ENCODE measurements around the gene RASGRP1. TPM values are rescaled to one million over a fixed set of nuclear protein-coding genes. Genes with fewer than 3 reads are reported as not detected.

RASGRP1 gene
- total RNA-seq, 1 experiment from 2014 or later = 0.85 TPM

DNA sequence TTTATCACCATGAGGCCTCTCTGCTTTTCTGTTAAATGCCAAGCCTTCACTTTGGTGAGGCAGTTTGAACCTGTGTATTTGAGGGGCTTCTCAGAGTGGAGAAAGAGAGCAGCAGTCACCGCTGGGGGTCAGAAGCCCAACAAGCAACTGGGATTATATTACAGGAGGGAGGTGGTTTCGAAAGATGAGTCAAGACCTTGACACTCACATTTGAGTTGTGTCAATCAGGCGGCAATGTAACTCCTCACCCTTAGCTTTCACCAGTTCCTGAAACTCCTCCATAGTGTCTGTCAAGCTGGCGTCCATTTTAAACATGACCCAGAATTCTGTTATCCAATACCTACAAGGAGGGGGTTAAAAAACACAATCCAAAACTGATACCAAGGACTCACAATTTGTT lies 46.5 kb downstream of the RASGRP1 start:
- H3K56ac ChIP-seq (ENCODE audit: insufficient read length, low read depth, low read length) = no peak overlapping the region
- no peak overlapping the region for H2BK20ac ChIP-seq (ENCODE audit: low read depth, low read length, poor library complexity, severe bottlenecking)
- H3T11ph ChIP-seq (ENCODE audit: low read length) = no peak overlapping the region
- no peaks in the 10 kb centered on the region for H3K23me2 ChIP-seq (ENCODE audit: insufficient read length, low read depth, low read length, poor library complexity, severe bottlenecking)
- H3K27ac ChIP-seq (ENCODE audit: insufficient read length, low read depth, low read length) = no peak overlapping the region
- H2BK5ac ChIP-seq (ENCODE audit: insufficient read length, low read length) = no peak overlapping the region
- H3K9ac ChIP-seq (ENCODE audit: extremely low read depth, insufficient read length, low read length) = no peak overlapping the region
- no peak overlapping the region for H2BK15ac ChIP-seq (ENCODE audit: low read depth, low read length)
- no peaks in the 10 kb centered on the region for H3K79me1 ChIP-seq (ENCODE audit: insufficient read depth, low read depth, low read length, poor library complexity, severe bottlenecking)
- no peak overlapping the region for H2BK120ac ChIP-seq (ENCODE audit: low read depth, low read length, poor library complexity, severe bottlenecking)
- H3K9me3 Mint-ChIP-seq = no peaks in the 10 kb centered on the region
- H2BK12ac ChIP-seq (ENCODE audit: insufficient read length, low read depth, low read length) = no peak overlapping the region
- no peak overlapping the region for H3K4me2 ChIP-seq (ENCODE audit: insufficient read depth, insufficient read length, low read length)
- H3K9me3 ChIP-seq (ENCODE audit: control insufficient read depth, low read depth, low read length) = no peaks in the 10 kb centered on the region
- no peak overlapping the region for H3K27ac Mint-ChIP-seq
- H3K27me3 Mint-ChIP-seq (ENCODE audit: low read depth) = no peaks in the 10 kb centered on the region
- no peaks in the 10 kb centered on the region for H4K20me1 ChIP-seq (ENCODE audit: control insufficient read depth, insufficient read depth, insufficient read length)
- H3K23ac ChIP-seq (ENCODE audit: insufficient read length, low read depth, low read length) = no peak overlapping the region
- no peak for TF ChIP-seq CTCF (conservative IDR thresholded peaks at IDR 0.05)
- no peak overlapping the region for H3K14ac ChIP-seq (ENCODE audit: insufficient read depth, low read length)
- H4K91ac ChIP-seq (ENCODE audit: insufficient read length, low read depth, low read length) = no peak overlapping the region
- H3K79me2 ChIP-seq (ENCODE audit: insufficient read depth, low read length) = no peaks in the 10 kb centered on the region
- H2AFZ ChIP-seq (ENCODE audit: low read length) = no peak overlapping the region
- no peak overlapping the region for H3K4ac ChIP-seq (ENCODE audit: low read depth, low read length)
- no peak overlapping the region for H4K5ac ChIP-seq (ENCODE audit: insufficient read length, low read depth, low read length)
- no peak overlapping the region for H2AK5ac ChIP-seq (ENCODE audit: insufficient read length, low read length)
- no peak overlapping the region for H3K18ac ChIP-seq (ENCODE audit: insufficient read length, low read depth, low read length)
- DNase-seq = no peak
- H3K4me1 Mint-ChIP-seq = peaks cover 36 to 37% of the 10 kb centered on the region in 2 experiments
- H3K4me3 Mint-ChIP-seq = no peak overlapping the region
- peaks cover 14% of the 10 kb centered on the region; the same call in 1 of the 2 replicates for H3K4me1 ChIP-seq (ENCODE audit: insufficient read depth, low read length)
- no peak overlapping the region for H4K8ac ChIP-seq (replicated peaks; ENCODE audit: insufficient read length, low read depth, low read length)
- H3K36me3 Mint-ChIP-seq (ENCODE audit: insufficient read depth in 1 of 3, low read depth in 3 of 3) = no peaks in the 10 kb centered on the region
- no peaks in the 10 kb centered on the region for H3K27me3 ChIP-seq (ENCODE audit: insufficient read depth, low read length)
- no CpG with 5 or more reads among the region's 4 CpGs for WGBS (ENCODE audit: extremely low coverage, insufficient read length, low lambda C conversion rate)
